ENCODE results near the gene NT5E.

Gene NT5E

DNA sequence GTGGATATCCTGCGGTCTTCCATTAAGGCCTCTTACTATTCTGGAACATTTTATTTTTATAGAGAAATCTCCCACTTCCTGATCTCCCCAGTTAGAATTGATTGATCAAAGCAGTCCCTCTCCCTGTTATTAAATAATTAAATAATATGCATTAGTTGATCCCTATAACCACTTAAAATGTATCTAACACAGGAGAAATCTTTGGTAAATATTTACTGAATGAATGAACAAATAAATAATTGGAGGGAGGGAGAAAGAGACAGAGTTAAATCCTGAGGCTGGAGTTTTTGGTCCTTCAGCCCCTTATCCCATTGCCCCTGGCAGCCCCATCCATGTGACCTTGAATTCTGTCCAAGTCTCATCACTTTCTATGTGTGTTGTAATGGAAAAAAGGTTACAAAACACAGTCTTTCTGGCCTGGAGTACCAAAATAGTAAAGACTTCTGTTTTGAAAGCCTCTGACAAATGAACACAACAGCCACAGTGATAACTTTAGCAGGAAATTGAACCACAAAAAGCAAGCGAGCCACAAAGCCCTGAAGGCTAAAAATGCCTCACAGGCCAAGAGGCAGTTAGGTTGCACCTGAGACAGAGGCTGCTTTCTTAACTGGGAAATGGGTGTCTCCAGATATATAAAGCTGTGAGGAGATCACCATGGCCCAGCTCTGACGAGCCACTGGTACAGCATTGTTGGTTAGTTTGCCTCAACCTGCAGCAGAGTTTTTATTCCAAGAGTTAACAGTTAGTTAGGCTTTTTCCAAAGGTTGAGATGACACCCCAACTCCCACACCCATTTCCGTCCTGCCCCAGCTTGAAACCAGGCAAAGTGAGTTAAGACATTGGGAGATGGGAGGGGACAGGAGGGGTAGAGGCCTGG is 11.3 kb downstream of the NT5E start:
- Histone ChIP-seq H3K4me2 (ENCODE audit: low read length) (peak overlapping the region; percentile 50), H3K9me3 (replicated peaks; ENCODE audit: low read length) (no peaks in the 10 kb centered on the region), H3K36me3 (ENCODE audit: insufficient read depth, low read length) (peaks cover 45% of the 10 kb centered on the region), H3K4me3 (ENCODE audit: low read length) (peak overlapping the region; percentile 4), H3K9ac (ENCODE audit: low read depth, low read length) (peak overlapping the region; percentile 80), H3K4me1 (ENCODE audit: control insufficient read depth, insufficient read depth, low read length) (peaks cover 95% of the 10 kb centered on the region), H3K27me3 (ENCODE audit: control insufficient read depth, insufficient read depth, low read length) (no peaks in the 10 kb centered on the region)

DNA sequence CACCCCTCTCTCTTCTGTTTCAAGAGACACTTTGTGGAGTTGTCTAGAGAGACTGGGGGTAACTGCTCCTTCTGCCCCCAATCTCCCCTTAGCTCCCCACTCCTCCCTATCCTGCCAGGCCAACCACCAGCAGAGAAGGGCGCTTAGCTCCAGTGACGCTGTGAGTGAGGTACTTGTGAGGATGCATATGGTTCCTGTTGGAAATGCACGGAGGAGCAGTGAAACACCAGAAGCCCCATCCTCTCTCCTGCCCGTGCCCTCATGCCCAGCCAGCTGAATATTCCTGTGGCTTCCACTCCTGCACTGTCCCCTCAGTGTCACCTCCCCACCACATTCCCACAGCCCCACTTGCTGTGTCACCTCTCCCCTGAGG is 11.9 kb downstream of the NT5E start:
- no peaks in the 10 kb centered on the region for H3K9me3 ChIP-seq (replicated peaks; ENCODE audit: low read length)
- H3K4me3 ChIP-seq (ENCODE audit: low read length), result peak overlapping the region; percentile 4
- H3K9ac ChIP-seq (ENCODE audit: low read depth, low read length), result peak overlapping the region; percentile 80
- H3K4me2 ChIP-seq (ENCODE audit: low read length), result no peak overlapping the region
- H3K4me1 ChIP-seq (ENCODE audit: control insufficient read depth, insufficient read depth, low read length), result peaks cover 95% of the 10 kb centered on the region
- H3K27me3 ChIP-seq (ENCODE audit: control insufficient read depth, insufficient read depth, low read length), result no peaks in the 10 kb centered on the region
- peaks cover 45% of the 10 kb centered on the region for H3K36me3 ChIP-seq (ENCODE audit: insufficient read depth, low read length)

DNA sequence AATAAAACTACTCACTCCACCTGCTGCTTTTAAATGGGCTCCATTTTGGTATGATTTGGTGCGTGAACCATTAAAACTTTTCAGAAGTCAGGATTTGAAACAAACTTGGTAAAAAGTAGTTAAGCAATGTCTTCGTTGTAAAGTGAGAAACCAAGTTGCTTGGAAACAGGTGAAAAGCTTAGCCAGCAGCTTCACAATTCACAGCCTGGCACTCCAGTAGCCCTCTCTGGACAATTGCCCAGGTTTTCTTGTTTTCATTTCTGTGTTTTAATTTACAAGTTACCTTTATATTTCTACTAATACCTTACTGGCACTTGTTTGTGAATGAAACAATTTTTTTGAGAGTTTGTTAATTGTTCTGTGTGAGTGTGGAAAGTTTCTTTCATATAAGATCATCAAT is 12.8 kb downstream of the NT5E start:
- Histone ChIP-seq H3K27me3 (ENCODE audit: control insufficient read depth, insufficient read depth, low read length) (no peaks in the 10 kb centered on the region), H3K4me3 (ENCODE audit: low read length) (peak overlapping the region; percentile 14), H3K4me2 (ENCODE audit: low read length) (peak overlapping the region; percentile 47), H3K9ac (ENCODE audit: low read depth, low read length) (peak overlapping the region; percentile 80), H3K4me1 (ENCODE audit: control insufficient read depth, insufficient read depth, low read length) (peaks cover 89% of the 10 kb centered on the region), H3K9me3 (replicated peaks; ENCODE audit: low read length) (no peaks in the 10 kb centered on the region), H3K36me3 (ENCODE audit: insufficient read depth, low read length) (peaks cover 45% of the 10 kb centered on the region)

DNA sequence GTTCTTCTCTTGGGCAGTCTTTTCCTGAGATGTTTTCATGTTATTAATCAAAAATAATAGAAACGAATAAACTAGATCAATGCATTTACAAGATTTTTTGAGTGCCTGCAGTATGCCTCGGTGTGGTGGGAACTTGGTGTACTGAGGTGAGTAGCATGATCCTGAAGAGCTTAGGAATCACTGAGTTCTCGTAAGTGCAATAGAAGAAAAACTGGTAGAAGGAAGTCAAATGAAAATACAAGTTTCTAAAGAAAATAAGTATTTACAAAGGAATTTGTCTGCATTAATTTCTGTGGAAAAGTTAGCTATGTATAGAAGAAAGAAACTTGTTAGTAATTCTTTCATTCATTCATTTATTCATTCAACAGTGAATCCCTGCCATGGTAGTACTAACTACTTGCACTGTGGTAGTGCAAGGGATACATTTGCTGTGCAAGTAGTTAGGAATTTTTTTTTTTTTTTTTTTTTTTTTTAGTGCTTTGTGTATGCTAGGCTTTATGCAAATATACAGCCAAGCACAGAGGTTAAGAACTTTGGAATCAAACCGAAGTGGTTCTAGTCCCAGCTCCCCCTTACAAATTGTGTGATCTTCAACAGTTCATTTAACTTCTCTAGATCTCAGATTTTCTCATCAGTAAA is 13.9 kb downstream of the NT5E start:
- Histone ChIP-seq H3K9me3 (replicated peaks; ENCODE audit: low read length) (no peaks in the 10 kb centered on the region), H3K4me2 (ENCODE audit: low read length) (peak overlapping the region; percentile 47), H3K4me3 (ENCODE audit: low read length) (peak overlapping the region; percentile 8), H3K9ac (ENCODE audit: low read depth, low read length) (peak overlapping the region; percentile 80), H3K27me3 (ENCODE audit: control insufficient read depth, insufficient read depth, low read length) (no peaks in the 10 kb centered on the region), H3K36me3 (ENCODE audit: insufficient read depth, low read length) (peaks cover 51% of the 10 kb centered on the region), H3K4me1 (ENCODE audit: control insufficient read depth, insufficient read depth, low read length) (peaks cover 88% of the 10 kb centered on the region)

DNA sequence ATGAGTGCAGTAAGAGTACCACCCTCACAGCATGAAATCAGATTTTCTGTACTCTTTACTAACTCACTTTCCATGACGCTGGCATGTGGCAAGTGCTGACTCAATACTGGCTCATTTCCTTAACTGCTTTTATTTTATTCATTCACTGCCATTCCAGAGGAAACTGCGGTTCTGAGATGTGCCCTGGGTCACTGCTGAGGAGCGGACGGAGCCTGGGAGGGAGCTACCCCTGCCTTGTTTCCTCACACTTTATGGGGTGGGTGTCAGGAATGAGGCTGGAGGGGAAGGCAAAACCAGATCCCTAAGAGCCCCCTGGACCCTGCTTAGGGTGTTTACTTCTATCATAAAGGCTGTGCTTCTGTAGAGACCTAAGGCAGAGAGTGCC is 14.4 kb downstream of the NT5E start:
- Histone ChIP-seq H3K4me3 (ENCODE audit: low read length) (peak overlapping the region; percentile 56), H3K4me2 (ENCODE audit: low read length) (peak overlapping the region; percentile 79), H3K9ac (ENCODE audit: low read depth, low read length) (peak overlapping the region; percentile 92), H3K36me3 (ENCODE audit: insufficient read depth, low read length) (peaks cover 56% of the 10 kb centered on the region), H3K27me3 (ENCODE audit: control insufficient read depth, insufficient read depth, low read length) (no peaks in the 10 kb centered on the region), H3K9me3 (replicated peaks; ENCODE audit: low read length) (no peaks in the 10 kb centered on the region), H3K4me1 (ENCODE audit: control insufficient read depth, insufficient read depth, low read length) (peaks cover 88% of the 10 kb centered on the region)

DNA sequence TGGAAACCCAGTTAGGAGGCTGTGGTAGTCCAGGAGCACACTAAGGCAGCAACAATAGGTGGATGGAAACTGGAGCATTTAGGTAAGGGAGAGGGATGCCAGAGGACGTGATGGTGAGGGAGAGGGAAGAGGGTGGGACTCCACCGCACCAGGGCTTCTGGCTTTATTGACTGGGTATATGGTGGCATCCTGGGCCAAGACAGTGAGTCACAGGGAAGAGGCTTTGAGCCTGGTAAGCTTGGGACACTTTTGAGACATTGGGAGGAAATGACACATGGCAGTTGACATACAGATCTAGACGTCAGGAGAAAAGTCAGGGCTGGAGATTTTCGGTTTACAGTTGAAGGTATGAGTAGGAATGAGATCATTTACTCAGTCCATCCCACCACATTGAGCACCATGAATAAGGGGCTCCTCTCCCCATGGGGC is 14.9 kb downstream of the NT5E start:
- Histone ChIP-seq H3K4me3 (ENCODE audit: low read length) (peak overlapping the region; percentile 56), H3K4me2 (ENCODE audit: low read length) (peak overlapping the region; percentile 79), H3K36me3 (ENCODE audit: insufficient read depth, low read length) (peaks cover 61% of the 10 kb centered on the region), H3K9me3 (replicated peaks; ENCODE audit: low read length) (no peaks in the 10 kb centered on the region), H3K9ac (ENCODE audit: low read depth, low read length) (peak overlapping the region; percentile 92), H3K27me3 (ENCODE audit: control insufficient read depth, insufficient read depth, low read length) (no peaks in the 10 kb centered on the region), H3K4me1 (ENCODE audit: control insufficient read depth, insufficient read depth, low read length) (peaks cover 90% of the 10 kb centered on the region)

DNA sequence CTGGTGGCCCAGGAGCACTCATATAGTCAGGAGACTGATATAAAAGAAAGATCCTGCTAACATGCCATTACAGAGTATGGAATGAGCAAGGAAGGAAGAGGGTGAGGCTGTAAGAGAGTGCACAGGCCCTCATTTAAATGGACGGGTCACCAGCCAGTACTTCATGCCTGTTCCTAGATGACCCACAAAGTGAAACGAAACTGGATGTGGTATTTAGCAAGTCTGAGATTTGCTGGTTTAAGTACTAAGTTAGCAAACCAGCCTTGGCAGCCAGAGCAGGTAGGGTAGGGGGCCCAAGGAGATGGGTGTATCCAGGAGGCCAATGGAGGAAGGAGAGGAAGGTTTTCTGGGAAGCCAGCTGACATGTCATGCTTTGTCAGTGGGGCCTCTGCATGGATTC is 15.9 kb downstream of the NT5E start:
- H3K9me3 ChIP-seq (replicated peaks; ENCODE audit: low read length), result no peaks in the 10 kb centered on the region
- peak overlapping the region; percentile 92 for H3K9ac ChIP-seq (ENCODE audit: low read depth, low read length)
- peak overlapping the region; percentile 6 for H3K4me2 ChIP-seq (ENCODE audit: low read length)
- no peaks in the 10 kb centered on the region for H3K27me3 ChIP-seq (ENCODE audit: control insufficient read depth, insufficient read depth, low read length)
- peaks cover 84% of the 10 kb centered on the region for H3K4me1 ChIP-seq (ENCODE audit: control insufficient read depth, insufficient read depth, low read length)
- H3K36me3 ChIP-seq (ENCODE audit: insufficient read depth, low read length), result peaks cover 64% of the 10 kb centered on the region
- no peak overlapping the region for H3K4me3 ChIP-seq (ENCODE audit: low read length)

DNA sequence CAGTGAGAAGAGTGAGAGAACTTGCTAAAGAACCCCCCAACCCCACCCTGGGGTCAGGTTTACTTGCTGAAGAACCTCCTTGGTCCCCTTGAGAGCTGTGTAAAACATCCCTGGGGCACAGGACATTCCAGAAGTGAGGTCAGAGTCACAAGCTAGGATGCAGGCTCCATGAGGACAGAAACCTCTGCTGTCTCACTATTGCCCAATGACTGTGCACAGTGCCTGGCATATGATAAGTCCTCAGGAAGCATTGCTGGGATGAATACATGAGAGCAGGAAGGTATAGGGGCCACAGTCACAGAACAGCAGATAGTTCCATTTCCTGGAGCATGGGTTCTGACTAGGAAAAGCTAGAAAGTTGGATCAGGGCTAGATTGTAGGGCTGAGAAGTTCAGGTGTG is 18.4 kb downstream of the NT5E start:
- H3K9ac ChIP-seq (ENCODE audit: low read depth, low read length), result peak overlapping the region; percentile 38
- H3K27me3 ChIP-seq (ENCODE audit: control insufficient read depth, insufficient read depth, low read length), result no peaks in the 10 kb centered on the region
- H3K9me3 ChIP-seq (replicated peaks; ENCODE audit: low read length), result no peaks in the 10 kb centered on the region
- H3K4me1 ChIP-seq (ENCODE audit: control insufficient read depth, insufficient read depth, low read length), result peaks cover 64% of the 10 kb centered on the region
- H3K4me2 ChIP-seq (ENCODE audit: low read length), result no peak overlapping the region
- H3K4me3 ChIP-seq (ENCODE audit: low read length), result no peak overlapping the region
- H3K36me3 ChIP-seq (ENCODE audit: insufficient read depth, low read length), result peaks cover 72% of the 10 kb centered on the region

DNA sequence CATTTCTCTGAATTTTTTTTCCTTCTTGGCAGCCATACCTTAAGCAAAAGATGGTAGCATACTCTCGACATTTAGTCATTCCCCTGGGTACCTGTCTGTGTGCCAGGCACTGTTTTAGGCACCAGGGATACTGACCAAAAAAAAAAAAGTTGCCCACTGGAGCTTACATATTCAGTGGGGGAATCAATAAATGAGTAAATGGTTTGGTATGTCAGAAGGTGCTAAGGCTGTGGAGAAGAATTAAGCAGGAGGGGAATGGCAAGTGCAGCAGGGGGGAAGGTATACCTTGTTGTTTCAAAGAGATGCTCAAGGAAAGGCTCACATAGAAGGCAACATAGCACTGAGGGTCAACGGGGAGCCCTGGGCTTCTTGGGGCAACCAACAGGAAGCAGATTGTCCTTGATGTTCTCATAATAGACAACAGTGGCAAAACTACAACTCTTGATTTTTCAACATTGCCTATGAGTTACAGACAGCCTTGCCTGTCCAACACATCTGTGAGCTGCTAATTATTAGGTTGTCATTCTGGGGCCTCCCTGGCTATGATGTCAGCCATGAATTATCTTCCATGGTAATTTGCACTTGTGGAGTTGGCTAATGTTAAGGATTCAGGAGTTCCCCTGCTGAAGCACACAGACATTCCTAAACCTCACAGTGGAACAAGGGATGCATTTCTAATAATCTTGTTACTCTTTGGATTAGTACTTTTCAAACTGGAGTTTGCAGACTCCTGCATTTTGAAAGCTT is 19.6 kb downstream of the NT5E start:
- no peak overlapping the region for H3K4me3 ChIP-seq (ENCODE audit: low read length)
- no peak overlapping the region for H3K4me2 ChIP-seq (ENCODE audit: low read length)
- no peaks in the 10 kb centered on the region for H3K27me3 ChIP-seq (ENCODE audit: control insufficient read depth, insufficient read depth, low read length)
- no peaks in the 10 kb centered on the region for H3K9me3 ChIP-seq (replicated peaks; ENCODE audit: low read length)
- peaks cover 59% of the 10 kb centered on the region for H3K4me1 ChIP-seq (ENCODE audit: control insufficient read depth, insufficient read depth, low read length)
- H3K9ac ChIP-seq (ENCODE audit: low read depth, low read length), result peak overlapping the region; percentile 38
- H3K36me3 ChIP-seq (ENCODE audit: insufficient read depth, low read length), result peaks cover 83% of the 10 kb centered on the region

DNA sequence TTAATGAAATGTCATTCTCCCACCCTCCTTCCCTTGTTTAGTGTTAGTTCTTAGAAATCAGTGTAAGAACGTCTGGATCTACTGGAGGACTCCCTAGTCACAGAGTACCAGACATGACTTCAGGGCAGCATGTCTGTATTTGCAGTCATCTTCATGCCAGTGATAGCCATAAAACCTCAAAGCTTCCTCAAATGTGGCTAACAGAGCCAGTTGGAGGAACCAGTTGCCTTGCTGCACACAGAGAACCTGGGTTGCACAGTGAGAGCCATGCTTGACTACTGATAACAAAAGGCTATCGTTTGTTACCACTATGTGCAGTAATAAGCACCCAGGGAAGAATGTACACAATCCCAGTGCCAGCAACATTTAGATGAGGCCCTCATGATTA is 20.1 kb downstream of the NT5E start:
- no peaks in the 10 kb centered on the region for H3K27me3 ChIP-seq (ENCODE audit: control insufficient read depth, insufficient read depth, low read length)
- H3K36me3 ChIP-seq (ENCODE audit: insufficient read depth, low read length), result peaks cover 89% of the 10 kb centered on the region
- no peak overlapping the region for H3K4me3 ChIP-seq (ENCODE audit: low read length)
- no peak overlapping the region for H3K9ac ChIP-seq (ENCODE audit: low read depth, low read length)
- H3K4me2 ChIP-seq (ENCODE audit: low read length), result no peak overlapping the region
- peaks cover 53% of the 10 kb centered on the region for H3K4me1 ChIP-seq (ENCODE audit: control insufficient read depth, insufficient read depth, low read length)
- H3K9me3 ChIP-seq (replicated peaks; ENCODE audit: low read length), result no peaks in the 10 kb centered on the region

DNA sequence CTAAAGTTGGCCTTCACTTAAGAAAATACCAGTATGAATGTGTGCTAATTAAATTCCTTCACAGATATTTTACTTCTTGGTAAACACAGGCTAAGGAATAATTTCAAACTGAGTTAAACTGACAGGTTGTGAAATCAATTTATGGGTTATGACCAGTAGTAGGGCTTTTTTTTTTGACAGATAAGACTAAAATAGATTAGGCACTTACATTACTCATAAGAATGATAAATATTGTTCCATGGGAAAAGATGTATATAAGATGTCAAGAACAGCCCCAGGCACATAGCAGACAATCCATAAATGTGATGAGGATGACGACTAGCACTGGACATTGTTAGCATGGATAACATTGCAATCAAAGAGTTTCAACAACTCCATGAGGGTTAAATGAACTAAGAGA is 22.9 kb downstream of the NT5E start:
- Histone ChIP-seq H3K9ac (ENCODE audit: low read depth, low read length) (no peak overlapping the region), H3K36me3 (ENCODE audit: insufficient read depth, low read length) (peaks cover 97% of the 10 kb centered on the region), H3K4me1 (ENCODE audit: control insufficient read depth, insufficient read depth, low read length) (peaks cover 32% of the 10 kb centered on the region), H3K9me3 (replicated peaks; ENCODE audit: low read length) (no peaks in the 10 kb centered on the region), H3K27me3 (ENCODE audit: control insufficient read depth, insufficient read depth, low read length) (no peaks in the 10 kb centered on the region), H3K4me3 (ENCODE audit: low read length) (no peak overlapping the region), H3K4me2 (ENCODE audit: low read length) (no peak overlapping the region)

All from skeletal muscle satellite cell (primary cell).